ENCODE measurements around the gene GPI.
A peak's percentile ranks its signal among the peaks of the same experiment; 100 is the strongest.

GPI gene

DNA sequence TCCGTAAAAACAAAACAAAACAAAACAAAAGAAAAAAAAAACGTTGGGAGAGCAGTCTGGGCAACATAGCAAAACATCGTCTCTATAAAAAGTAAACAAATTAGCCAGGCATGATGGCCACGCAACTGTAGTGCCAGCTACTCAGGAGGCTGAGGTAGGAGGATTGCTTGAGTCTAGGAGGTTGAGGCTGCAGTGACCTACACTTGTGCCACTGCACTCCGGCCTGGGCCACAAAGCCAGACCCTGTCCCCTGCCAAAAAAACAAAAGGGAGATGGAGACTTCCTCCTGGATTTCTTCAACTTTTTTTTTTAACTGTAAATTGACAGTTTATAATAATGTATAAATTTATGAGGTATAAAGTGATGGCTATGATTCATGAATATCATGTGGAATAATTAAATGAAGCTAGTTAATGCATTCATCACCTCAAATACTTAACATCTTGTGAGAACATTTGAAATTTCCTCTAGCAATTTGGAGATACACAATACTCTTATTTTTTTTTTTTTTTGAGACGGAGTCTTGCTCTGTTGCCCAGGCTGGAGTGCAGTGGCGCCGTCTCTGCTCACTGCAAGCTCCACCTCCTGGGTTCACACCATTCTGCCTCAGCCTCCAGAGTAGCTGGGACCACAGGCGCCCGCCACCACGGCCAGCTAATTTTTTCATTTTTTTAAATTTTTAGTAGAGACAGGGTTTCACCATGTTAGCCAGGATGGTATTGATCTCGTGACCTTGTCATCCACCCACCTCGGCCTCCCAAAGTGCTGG is 41.1 kb downstream of the GPI start:
- Mint-ChIP-seq H3K27me3 (no peaks in the 10 kb centered on the region), H3K36me3 (ENCODE audit: insufficient read depth) (peaks cover 23% of the 10 kb centered on the region), H3K9me3 (no peaks in the 10 kb centered on the region), H3K4me3 (peak overlapping the region; percentile 3 to 38), H3K27ac (no peak overlapping the region), H3K4me1 (ENCODE audit: low read depth in 2 of 2) (peaks cover 9 to 18% of the 10 kb centered on the region in 2 donors)
- ATAC-seq (replicated peaks) (no peak), DNase-seq (no peak)

DNA sequence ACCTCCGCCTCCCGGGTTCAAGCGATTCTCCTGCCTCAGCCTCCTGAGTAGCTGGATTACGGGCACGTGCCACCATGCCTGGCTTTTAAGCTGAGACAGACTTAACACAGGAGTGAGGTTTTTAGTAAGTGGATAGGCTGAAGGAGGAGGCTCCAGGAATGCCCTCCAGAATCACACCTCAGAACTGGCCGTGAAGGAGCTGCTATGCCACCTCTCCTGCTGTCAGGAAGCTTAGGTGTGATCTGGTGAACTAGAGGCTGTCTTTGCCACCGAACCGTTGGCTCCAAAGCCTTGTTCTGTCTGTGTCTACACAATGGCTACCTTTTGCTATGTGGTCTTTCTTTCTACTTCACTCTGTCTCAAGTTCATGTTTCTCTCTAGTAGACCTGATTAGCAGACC is 43.4 kb downstream of the GPI start:
- Mint-ChIP-seq H3K27me3 (no peaks in the 10 kb centered on the region), H3K4me3 (no peak overlapping the region), H3K9me3 (no peaks in the 10 kb centered on the region), H3K36me3 (ENCODE audit: insufficient read depth) (peaks cover 33% of the 10 kb centered on the region), H3K27ac (no peak overlapping the region), H3K4me1 (ENCODE audit: low read depth in 2 of 2) (peaks cover 9 to 18% of the 10 kb centered on the region in 2 donors)
- ATAC-seq (replicated peaks) (no peak), DNase-seq (no peak)

DNA sequence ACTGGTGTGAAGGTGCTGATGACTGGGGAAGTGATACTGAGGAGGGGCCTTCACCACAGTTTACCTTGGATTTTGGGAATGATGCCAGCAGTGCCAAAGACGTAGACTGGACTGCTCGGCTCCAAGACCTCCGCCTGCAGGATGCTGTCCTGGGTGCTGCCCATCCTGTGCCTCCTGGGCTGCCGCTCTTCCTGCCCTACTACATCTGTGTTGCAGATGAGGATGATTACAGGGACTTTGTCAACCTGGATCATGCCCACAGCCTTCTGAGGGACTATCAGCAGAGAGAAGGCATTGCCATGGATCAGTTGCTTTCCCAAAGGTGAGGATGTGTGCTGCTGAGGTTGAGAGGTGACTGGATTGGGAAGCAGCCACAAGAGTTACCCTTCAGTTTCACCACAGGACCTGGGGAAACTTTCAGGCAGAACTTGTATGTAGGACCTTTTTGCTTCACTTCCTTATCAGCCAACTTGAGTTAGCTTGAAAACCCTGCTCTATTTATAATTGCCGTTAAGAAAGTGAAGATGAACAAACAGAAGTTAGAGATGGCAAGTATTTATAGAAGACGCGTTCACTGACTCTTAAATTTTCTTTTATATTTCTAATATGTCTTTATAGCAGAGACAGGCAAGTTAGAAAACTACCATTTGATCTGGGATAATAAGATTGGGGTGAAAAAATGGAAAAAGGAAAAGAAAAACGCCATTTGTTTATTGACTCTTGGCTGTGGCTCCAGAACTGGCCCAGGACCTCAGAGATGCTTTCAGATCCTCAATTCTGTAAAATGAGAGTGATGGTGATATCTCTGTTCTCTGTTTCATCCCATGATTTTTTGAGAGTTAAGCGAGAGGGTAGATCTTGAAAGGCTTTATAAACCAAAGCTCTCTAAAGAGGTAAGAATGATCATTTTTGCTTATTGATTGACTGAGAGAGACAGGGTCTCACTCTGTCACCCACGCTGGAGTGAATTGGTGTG is 44.5 kb downstream of the GPI start:
- Mint-ChIP-seq H3K9me3 (no peaks in the 10 kb centered on the region), H3K4me3 (no peak overlapping the region), H3K27ac (no peak overlapping the region), H3K36me3 (ENCODE audit: insufficient read depth) (peaks cover 35% of the 10 kb centered on the region), H3K27me3 (no peaks in the 10 kb centered on the region), H3K4me1 (ENCODE audit: low read depth in 2 of 2) (peaks cover 5 to 12% of the 10 kb centered on the region in 2 donors)
- DNase-seq (no peak), ATAC-seq (replicated peaks) (no peak)

- H3K9me3 Mint-ChIP-seq = no peaks in the 10 kb centered on the region
- ATAC-seq (replicated peaks) (no peak), DNase-seq (no peak)
- H3K4me3 Mint-ChIP-seq = no peak overlapping the region
- peaks cover 45% of the 10 kb centered on the region for H3K36me3 Mint-ChIP-seq (ENCODE audit: insufficient read depth)
- H3K27ac Mint-ChIP-seq = no peak overlapping the region
- no peaks in the 10 kb centered on the region for H3K27me3 Mint-ChIP-seq
- H3K4me1 Mint-ChIP-seq (ENCODE audit: low read depth in 2 of 2) = peaks cover 5 to 12% of the 10 kb centered on the region in 2 donors
These were observed 46.2 kb downstream of the GPI start for GRCh38 chr19:34411216-34411615.

GRCh38 chr19:34416021-34416545 is 51.1 kb downstream of the GPI start:
- Mint-ChIP-seq H3K4me1 (ENCODE audit: low read depth in 2 of 2) (no peaks in the 10 kb centered on the region), H3K4me3 (no peak overlapping the region), H3K36me3 (ENCODE audit: insufficient read depth) (peaks cover 42% of the 10 kb centered on the region), H3K9me3 (no peaks in the 10 kb centered on the region), H3K27ac (peak overlapping the region in 1 of 2 donors; percentile 55), H3K27me3 (no peaks in the 10 kb centered on the region)
- DNase-seq = no peak
- ATAC-seq (replicated peaks) = no peak

DNA sequence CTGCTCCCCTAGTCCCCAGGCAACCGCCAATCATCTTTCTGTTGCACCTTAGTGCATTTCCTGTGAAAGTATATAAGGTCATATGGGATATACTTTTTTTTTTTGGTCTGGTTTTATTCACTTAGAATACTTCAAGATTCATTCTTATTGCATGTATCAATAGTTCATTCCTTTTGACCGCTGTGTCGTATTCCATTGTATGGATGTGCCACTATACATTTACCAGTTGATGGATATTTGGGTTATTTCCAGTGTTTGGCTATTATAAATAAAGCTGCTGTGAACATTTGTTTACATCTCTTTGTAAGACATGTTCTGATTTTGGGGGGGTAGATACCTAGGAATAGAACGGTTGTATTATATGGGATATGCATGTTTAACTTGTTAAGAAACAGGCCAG is 53.3 kb downstream of the GPI start:
- no peak for ATAC-seq (replicated peaks)
- no peaks in the 10 kb centered on the region for H3K4me1 Mint-ChIP-seq (ENCODE audit: low read depth in 2 of 2)
- peaks cover 49% of the 10 kb centered on the region for H3K36me3 Mint-ChIP-seq (ENCODE audit: insufficient read depth)
- H3K27ac Mint-ChIP-seq = no peak overlapping the region
- no peak overlapping the region for H3K4me3 Mint-ChIP-seq
- no peak for DNase-seq
- no peaks in the 10 kb centered on the region for H3K9me3 Mint-ChIP-seq
- no peaks in the 10 kb centered on the region for H3K27me3 Mint-ChIP-seq

GRCh38 chr19:34426096-34426661 is 61.2 kb downstream of the GPI start:
- Mint-ChIP-seq H3K36me3 (ENCODE audit: insufficient read depth) (peaks cover 44% of the 10 kb centered on the region), H3K27me3 (no peaks in the 10 kb centered on the region)

GRCh38 chr19:34428549-34429285 is 63.7 kb downstream of the GPI start:
- peaks cover 44% of the 10 kb centered on the region for H3K36me3 Mint-ChIP-seq (ENCODE audit: insufficient read depth)
- ATAC-seq (replicated peaks) (peak; percentile 51), DNase-seq (peak in 1 of 3 experiments; percentile 30)
- H3K4me1 Mint-ChIP-seq (ENCODE audit: low read depth in 2 of 2) = peaks cover 18 to 26% of the 10 kb centered on the region in 2 donors
- H3K27me3 Mint-ChIP-seq = no peaks in the 10 kb centered on the region
- H3K4me3 Mint-ChIP-seq = peak overlapping the region; percentile 87 to 92
- no peaks in the 10 kb centered on the region for H3K9me3 Mint-ChIP-seq
- H3K27ac Mint-ChIP-seq = peak overlapping the region; percentile 90

More at GRCh38 chr19:34426096-34426661, 61.2 kb downstream of the GPI start:
- ATAC-seq (replicated peaks) (no peak), DNase-seq (no peak)
- Mint-ChIP-seq H3K27ac (no peak overlapping the region), H3K4me1 (ENCODE audit: low read depth in 2 of 2) (peaks cover 13 to 15% of the 10 kb centered on the region in 2 donors), H3K9me3 (no peaks in the 10 kb centered on the region), H3K4me3 (no peak overlapping the region)

DNA sequence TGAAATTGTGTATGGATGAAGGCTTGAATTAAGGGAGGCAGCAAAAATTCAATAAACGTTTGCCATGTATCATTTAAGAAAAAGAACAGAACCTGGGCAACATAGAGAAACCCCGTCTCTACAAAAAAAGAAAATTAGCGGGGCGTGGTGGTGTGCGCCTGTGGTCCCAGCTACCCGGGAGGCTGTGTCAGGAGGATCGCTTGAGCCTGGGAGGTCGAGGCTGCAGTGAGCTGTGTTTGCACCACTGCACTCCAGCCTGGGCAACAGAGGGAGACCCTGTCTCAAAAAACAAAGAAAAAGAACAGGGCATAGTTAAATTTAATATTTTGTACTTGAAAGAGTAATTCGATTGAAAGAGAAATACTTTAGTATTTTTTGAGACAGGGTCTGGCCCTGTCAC is 64.6 kb downstream of the GPI start:
- H3K27me3 Mint-ChIP-seq = no peaks in the 10 kb centered on the region
- no peaks in the 10 kb centered on the region for H3K9me3 Mint-ChIP-seq
- H3K4me1 Mint-ChIP-seq (ENCODE audit: low read depth in 2 of 2) = peaks cover 18 to 26% of the 10 kb centered on the region in 2 donors
- H3K36me3 Mint-ChIP-seq (ENCODE audit: insufficient read depth) = peaks cover 45% of the 10 kb centered on the region
- ATAC-seq (replicated peaks) (no peak), DNase-seq (no peak)
- no peak overlapping the region for H3K27ac Mint-ChIP-seq
- H3K4me3 Mint-ChIP-seq = peak overlapping the region; percentile 87 to 92

GRCh38 chr19:34430738-34431625 is 66.0 kb downstream of the GPI start:
- H3K4me3 Mint-ChIP-seq = peak overlapping the region; percentile 46 to 87
- DNase-seq (peak; percentile 41 to 43 (median 43)), ATAC-seq (replicated peaks) (peak; percentile 54)
- peaks cover 59% of the 10 kb centered on the region for H3K36me3 Mint-ChIP-seq (ENCODE audit: insufficient read depth)
- H3K4me1 Mint-ChIP-seq (ENCODE audit: low read depth in 2 of 2) = peaks cover 18 to 26% of the 10 kb centered on the region in 2 donors
- no peaks in the 10 kb centered on the region for H3K27me3 Mint-ChIP-seq
- H3K27ac Mint-ChIP-seq = no peak overlapping the region
- H3K9me3 Mint-ChIP-seq = no peaks in the 10 kb centered on the region

- no peak for ATAC-seq (replicated peaks)
- Mint-ChIP-seq H3K36me3 (ENCODE audit: insufficient read depth) (peaks cover 68% of the 10 kb centered on the region), H3K27ac (peak overlapping the region in 1 of 2 donors; percentile 28), H3K4me3 (no peak overlapping the region), H3K4me1 (ENCODE audit: low read depth in 2 of 2) (peaks cover 18 to 26% of the 10 kb centered on the region in 2 donors), H3K27me3 (no peaks in the 10 kb centered on the region), H3K9me3 (no peaks in the 10 kb centered on the region)
- no peak for DNase-seq
These were observed 66.8 kb downstream of the GPI start for GRCh38 chr19:34431681-34432402.
